BE2C (cell line): ENCODE results near the gene CREB5.

Source experiments
- DNase-seq: peaks from one replicate; pipeline ENCODE4 v3.0.0-alpha.2; 2020
- H3K27me3 ChIP-seq: fragments of 250-450 bp; sonication (Bioruptor Pico); 2 replicates; pipeline ENCODE4 v1.5.1; 2020; ENCODE audit warnings: mild to moderate bottlenecking
- H3K36me3 ChIP-seq: fragments of 250-450 bp; sonication (Bioruptor Pico); 2 replicates; pipeline ENCODE4 v1.5.1; 2020; ENCODE audit warnings: mild to moderate bottlenecking
- H3K4me1 ChIP-seq: fragments of 250-450 bp; sonication (Bioruptor Pico); 2 replicates; pipeline ENCODE4 v1.5.1; 2020
- H3K4me3 ChIP-seq: 2 replicates; pipeline ENCODE4 v1.5.1; 2011; ENCODE audit warnings: low read depth, low read length
- H3K9me3 ChIP-seq: fragments of 250-450 bp; sonication (Bioruptor Pico); 2 replicates; pipeline ENCODE4 v1.5.1; 2020
- TF ChIP-seq, protein P1 (sequence below): IDR thresholded peaks from 2 replicates; pipeline ENCODE4 v1.5.1; 2012; ENCODE audit warnings: mild to moderate bottlenecking, low read depth, low read length

CREB5 gene

DNA sequence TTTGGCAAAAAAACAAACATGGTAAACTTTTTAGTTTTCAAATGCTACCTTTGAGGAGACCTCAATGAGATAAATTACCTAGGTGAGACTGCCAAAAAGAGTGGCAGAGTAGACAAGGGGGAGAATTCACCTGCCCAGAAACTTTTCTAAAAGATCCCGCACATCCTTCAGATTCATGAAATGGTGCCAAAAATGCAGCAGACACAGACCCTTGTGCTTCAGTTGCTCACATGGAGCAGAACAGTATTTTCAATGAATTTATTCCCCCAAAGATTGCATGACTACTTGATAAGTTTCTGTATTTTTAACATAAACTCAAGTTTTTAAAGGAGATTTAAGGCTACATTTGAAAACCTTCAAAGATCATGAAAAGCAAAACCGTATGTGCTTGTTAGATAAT lies 275.9 kb downstream of the CREB5 start:
- Histone ChIP-seq H3K9me3 (no peaks in the 10 kb centered on the region), H3K4me3 (no peak overlapping the region), H3K36me3 (no peaks in the 10 kb centered on the region), H3K27me3 (no peaks in the 10 kb centered on the region), H3K4me1 (0 out of 2 replicates have a peak, but pooled peaks cover 5% of the 10 kb centered on the region)
- no peak for DNase-seq
- TF ChIP-seq, protein P1, sequence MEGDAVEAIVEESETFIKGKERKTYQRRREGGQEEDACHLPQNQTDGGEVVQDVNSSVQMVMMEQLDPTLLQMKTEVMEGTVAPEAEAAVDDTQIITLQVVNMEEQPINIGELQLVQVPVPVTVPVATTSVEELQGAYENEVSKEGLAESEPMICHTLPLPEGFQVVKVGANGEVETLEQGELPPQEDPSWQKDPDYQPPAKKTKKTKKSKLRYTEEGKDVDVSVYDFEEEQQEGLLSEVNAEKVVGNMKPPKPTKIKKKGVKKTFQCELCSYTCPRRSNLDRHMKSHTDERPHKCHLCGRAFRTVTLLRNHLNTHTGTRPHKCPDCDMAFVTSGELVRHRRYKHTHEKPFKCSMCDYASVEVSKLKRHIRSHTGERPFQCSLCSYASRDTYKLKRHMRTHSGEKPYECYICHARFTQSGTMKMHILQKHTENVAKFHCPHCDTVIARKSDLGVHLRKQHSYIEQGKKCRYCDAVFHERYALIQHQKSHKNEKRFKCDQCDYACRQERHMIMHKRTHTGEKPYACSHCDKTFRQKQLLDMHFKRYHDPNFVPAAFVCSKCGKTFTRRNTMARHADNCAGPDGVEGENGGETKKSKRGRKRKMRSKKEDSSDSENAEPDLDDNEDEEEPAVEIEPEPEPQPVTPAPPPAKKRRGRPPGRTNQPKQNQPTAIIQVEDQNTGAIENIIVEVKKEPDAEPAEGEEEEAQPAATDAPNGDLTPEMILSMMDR, result no peak

DNA sequence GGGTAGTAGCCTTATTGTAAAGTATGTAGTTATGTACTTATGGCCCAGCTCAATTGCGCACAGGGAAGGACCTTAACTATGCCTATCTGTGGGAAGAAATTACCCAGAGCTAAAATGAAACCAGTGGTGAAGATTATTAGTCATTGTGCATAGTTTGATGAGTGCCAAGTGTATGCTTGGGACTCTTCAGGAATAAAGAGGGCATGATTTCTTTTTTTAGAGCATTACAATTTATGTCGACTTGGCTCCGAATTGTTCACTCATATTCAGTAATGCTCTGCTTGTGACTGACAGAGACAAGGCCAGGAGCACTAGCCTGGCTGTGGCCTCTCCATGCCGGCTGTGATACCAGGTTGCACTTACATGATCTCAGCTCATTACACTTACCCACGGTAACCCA lies 276.3 kb downstream of the CREB5 start:
- Histone ChIP-seq H3K4me1 (0 out of 2 replicates have a peak, but pooled peaks cover 5% of the 10 kb centered on the region), H3K9me3 (no peaks in the 10 kb centered on the region), H3K36me3 (no peaks in the 10 kb centered on the region), H3K4me3 (no peak overlapping the region), H3K27me3 (no peaks in the 10 kb centered on the region)
- TF ChIP-seq, protein P1, result no peak
- no peak for DNase-seq

DNA sequence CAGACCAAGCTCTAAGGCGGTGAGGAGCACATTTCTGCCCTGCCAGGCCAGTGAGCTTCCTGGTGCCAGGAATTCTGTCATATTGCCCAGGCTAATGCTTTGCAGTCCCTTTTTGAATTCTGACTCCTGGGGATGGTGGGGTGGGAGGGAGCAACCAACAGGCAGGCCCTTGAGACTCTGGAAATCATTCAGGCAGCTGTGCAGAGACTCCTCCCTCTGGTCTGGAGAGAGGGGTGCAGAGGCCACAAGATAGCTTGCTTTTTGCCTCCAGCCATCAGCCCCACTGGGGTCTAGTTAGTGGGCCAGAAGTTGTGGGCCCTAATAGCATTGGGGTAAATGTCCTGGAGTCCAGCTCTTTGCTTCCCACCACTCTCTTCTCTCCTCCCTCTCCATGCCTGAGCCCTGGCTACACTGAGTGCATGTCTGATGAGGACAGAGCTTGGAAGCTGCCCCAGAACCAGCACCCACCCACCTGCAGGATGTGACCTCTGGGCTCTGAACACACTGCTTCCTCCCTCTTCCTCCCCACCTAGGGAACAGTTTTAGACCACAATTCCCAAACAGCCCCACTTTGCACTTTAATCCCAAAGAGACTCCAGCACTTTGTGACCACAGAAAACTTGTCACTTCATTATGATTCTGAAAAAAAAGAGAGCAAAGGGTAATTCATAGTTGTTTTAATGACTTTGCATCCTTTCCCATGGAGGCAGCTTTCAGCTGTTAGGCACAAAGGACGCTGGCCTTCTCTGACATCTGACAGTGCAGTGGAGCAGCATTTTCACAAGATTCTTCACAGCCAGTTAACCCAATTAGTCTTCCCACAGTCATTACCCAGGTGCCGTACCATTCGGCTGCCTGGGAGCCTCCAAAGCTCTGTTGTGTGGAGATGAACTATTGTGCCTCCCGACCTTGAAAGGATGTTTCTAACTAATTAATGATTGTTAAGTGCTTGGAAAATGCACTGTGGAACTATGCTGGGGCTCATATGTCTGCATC lies 283.3 kb downstream of the CREB5 start:
- Histone ChIP-seq H3K4me1 (peaks cover 23% of the 10 kb centered on the region), H3K9me3 (no peaks in the 10 kb centered on the region), H3K27me3 (no peaks in the 10 kb centered on the region), H3K36me3 (no peaks in the 10 kb centered on the region), H3K4me3 (no peak overlapping the region)
- no peak for DNase-seq
- TF ChIP-seq, protein P1, result no peak

DNA sequence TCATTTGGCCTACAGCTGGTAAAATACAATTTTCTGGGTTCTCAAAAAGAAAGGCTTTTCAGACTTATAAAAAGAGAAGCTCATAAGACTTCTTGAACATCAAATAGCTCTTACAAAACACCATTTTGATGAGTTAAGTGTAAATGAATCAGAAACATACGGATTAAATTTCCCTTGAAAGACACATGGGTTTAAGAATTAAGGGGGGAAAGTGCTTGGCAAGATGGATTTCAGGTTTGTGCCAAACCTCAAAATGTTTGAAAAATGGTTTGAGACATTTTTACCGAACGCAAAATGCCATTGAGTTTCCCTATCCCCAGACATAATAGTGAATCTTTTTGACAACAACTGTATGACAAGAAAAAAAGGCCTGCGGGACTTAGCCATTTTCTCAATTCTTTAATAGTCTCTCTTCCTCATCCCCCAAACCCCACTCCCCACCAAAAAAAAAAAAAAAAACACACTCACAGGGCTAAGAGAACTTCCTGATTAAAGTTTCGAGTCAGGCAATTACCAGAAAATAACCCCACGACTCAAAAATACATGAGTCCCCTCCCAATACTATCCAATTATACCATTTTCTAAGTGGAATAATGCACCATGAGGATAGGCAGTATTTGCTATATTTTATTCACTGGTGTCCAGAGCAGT lies 285.7 kb downstream of the CREB5 start:
- no peaks in the 10 kb centered on the region for H3K27me3 ChIP-seq
- peaks cover 23% of the 10 kb centered on the region for H3K4me1 ChIP-seq
- no peaks in the 10 kb centered on the region for H3K36me3 ChIP-seq
- DNase-seq, result no peak
- H3K4me3 ChIP-seq, result no peak overlapping the region
- no peaks in the 10 kb centered on the region for H3K9me3 ChIP-seq
- TF ChIP-seq, protein P1, result no peak

DNA sequence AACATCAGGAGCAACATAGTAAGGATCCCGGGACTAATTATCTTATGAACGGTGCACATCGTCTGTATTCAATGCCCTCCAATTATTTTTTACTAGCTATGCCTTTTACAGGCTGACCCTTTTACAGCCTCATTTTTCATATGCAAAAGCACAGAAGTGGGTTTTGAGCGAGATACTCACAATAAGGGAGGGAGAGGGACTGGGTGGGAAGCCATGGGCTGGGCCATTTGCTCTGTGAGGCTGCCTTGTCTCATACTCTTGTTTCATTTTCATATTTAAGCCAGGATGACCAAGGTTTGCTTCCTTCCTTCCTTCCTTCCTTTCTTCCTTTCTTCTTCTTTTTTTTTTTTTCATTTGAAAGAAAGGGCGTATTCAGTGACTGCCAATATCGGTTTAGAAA lies 286.5 kb downstream of the CREB5 start:
- H3K36me3 ChIP-seq, result no peaks in the 10 kb centered on the region
- H3K9me3 ChIP-seq, result no peaks in the 10 kb centered on the region
- H3K4me3 ChIP-seq, result no peak overlapping the region
- no peaks in the 10 kb centered on the region for H3K27me3 ChIP-seq
- no peak for DNase-seq
- H3K4me1 ChIP-seq, result peaks cover 23% of the 10 kb centered on the region
- TF ChIP-seq, protein P1, result no peak
